ENCODE data around the gene CCT6A.

DNA sequence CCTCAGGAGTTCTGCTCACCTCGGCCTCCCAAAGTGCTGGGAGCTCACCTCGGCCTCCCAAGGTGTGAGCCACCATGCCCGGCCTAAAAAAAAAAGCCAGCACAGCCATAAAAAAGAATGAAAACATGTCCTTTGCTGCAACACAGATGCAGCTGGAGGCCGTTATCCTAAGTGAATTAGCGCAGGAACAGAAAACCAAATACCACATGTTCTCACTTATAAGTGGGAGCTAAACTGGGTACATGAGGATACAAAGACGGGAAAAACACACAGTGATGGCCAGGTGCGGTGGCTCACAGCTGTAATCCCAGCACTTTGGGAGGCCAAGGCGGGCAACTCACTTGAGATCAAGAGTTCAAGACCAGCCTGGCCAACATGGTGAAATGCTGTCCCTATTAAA lies 21.2 kb upstream of the CCT6A start:
- TF ChIP-seq, protein P1, sequence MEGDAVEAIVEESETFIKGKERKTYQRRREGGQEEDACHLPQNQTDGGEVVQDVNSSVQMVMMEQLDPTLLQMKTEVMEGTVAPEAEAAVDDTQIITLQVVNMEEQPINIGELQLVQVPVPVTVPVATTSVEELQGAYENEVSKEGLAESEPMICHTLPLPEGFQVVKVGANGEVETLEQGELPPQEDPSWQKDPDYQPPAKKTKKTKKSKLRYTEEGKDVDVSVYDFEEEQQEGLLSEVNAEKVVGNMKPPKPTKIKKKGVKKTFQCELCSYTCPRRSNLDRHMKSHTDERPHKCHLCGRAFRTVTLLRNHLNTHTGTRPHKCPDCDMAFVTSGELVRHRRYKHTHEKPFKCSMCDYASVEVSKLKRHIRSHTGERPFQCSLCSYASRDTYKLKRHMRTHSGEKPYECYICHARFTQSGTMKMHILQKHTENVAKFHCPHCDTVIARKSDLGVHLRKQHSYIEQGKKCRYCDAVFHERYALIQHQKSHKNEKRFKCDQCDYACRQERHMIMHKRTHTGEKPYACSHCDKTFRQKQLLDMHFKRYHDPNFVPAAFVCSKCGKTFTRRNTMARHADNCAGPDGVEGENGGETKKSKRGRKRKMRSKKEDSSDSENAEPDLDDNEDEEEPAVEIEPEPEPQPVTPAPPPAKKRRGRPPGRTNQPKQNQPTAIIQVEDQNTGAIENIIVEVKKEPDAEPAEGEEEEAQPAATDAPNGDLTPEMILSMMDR (IDR thresholded peaks at IDR 0.05): no peak
- no peak for TF ChIP-seq POLR2A (IDR thresholded peaks at IDR 0.05)

All from thyroid gland (tissue), 4 donors.